ENCODE measurements around the gene KRT32.

Gene KRT32

DNA sequence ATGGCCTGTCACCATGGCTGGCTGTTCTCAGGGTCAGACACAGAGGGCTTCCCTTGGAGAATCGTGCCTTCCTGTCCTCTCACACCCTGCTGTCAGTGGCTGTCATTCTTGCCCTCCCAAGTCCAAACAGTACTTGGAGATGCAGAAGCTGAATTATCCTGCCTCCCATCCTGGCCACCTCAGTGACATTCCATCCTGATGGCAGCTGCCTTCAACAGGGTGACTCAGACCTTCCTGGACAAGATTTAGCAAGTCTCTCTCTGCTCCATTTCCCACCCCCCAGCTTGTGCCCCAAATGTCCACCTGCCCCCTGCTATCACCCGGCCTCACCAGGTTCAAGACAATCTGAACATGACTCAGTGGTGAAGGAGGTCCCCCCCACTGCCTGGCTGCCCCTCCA is 27.3 kb upstream of the KRT32 start:
- in situ Hi-C loops (cut with MboI; ENCODE audit: low sequenced_read_pairs) = no loop called here

DNA sequence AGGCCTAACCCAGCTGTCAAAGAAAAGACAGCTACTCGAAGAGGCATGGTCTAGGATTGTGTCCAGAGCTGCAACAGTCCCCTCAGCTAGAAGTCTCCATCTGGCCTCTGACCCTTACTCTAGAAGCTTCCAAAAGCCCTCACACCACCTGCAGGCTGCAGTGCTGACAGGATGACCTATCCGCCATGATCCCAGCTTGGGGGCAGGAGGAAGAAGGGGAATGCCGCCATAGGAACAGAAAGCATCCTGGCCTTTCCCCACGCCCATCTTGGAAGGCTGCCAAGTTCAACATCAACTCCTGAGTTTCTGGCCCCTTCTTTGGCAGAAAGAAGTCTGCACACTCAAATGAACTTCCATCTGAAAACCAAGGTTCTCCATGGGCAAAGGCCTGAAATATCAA is 25.6 kb upstream of the KRT32 start:
- in situ Hi-C loops (cut with MboI; ENCODE audit: low sequenced_read_pairs) = no loop called here

DNA sequence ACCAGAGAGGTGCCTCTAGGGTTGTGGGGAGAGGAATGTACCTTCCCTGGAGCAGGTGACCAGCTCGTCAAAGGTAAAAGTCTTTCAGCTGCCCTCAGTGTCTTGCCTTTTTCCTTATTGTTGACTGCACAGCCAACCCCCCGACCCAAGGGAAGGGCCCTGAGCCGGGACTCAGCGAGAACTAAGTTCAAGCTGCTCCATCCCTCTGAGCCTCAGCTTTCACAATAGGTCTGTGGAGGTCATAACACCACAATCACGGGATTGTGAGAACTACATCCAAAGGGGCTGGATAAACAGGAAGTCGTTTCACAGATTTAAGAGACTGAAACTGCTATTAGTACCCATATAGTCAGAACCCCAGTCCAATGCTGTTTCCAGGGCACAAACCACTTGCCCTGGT is 25.2 kb upstream of the KRT32 start:
- in situ Hi-C loops (cut with MboI; ENCODE audit: low sequenced_read_pairs) = no loop called here

DNA sequence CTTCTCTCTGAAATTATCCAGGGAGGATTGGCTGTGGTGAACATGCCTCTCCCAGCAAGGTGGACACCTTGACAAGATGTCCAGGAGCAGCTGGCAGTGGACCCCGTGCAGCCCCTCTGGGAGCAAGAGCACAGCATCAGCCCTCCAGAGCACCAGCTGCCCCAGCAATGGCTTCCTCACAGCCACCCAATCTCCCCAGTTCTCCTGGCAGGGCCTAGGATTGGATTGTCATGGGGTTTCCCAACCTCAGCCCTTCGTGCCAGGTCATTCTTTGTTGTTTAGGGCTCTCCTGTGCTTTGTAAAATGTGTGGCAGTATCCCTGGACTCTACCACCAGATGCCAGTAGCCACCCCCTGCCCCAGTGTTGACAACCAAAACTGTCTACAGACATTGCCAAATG is 24.3 kb upstream of the KRT32 start:
- in situ Hi-C loops (cut with MboI; ENCODE audit: low sequenced_read_pairs) = no loop called here

DNA sequence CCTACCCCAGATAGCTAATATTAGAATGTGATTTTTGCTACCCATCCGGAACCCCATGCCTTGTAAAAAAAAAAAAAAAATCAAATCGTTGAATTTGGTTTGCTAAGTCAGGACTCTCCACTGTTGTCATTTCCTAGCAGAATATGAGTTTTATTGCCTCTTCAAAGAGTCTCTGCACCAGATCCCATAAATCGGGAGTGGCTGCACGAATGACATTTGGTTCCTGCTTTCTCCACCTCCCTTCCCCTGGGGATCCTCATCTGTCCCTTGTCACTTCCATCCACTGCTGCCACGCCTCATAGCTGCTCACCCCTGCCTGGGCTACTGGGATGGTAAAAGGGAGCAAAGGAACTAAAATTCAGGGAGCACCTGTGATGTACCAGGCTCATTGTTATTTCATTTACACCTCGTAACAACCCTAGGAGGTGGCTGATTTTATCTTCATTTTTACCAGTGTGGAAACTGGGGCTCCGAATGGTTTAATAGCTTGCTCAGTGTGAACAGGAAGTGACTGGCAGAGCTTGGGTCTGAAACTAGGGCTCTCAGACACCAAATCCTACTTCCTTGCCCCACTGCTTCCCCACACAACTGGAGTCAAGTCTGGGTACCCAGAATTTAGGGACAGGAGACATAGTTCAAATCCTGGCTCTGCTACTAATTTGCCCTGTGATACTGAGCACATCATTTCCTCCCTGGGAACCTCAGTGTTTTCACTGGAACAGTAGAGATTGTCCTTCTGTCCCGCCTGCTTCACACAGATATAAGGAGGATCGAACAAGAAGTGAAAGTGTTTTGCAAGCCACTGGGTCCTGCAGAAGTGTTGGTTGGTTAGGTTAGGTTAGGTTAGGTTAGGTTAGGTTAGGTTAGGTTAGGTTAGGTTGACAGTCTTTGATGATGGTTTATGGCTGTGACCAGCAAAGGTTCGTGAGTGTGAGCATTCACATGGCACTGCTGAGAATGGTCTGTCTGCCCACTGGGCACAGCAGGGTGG is 23.1 kb upstream of the KRT32 start:
- in situ Hi-C loops (cut with MboI; ENCODE audit: low sequenced_read_pairs) = no loop called here

DNA sequence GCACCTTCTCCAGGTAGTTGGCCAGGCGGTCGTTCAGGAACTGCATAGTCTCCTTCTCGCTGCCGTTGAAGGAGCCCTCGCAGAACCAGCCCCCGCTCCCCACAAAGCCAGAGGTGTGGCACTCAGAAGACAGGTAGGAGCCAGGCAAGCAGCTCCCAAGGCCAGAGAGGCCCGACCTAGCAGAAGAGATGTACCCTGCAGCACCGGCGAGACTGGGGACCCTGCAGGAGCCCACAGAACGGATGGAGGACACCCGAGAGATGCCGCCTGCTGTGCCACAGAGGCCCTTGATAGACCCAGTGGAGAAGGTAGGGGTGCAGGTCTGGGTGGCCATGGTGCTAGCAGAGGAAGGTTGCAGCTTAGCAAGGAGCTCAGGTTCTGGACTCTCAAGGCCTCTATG is 22.3 kb upstream of the KRT32 start, which contains the start of gene KRT36:
Gene KRT36, minus strand, starts transcription at position 380 of the 400 bp plus-strand sequence. Its CDS starts 46 bp downstream, at position 334.
- in situ Hi-C loops (cut with MboI; ENCODE audit: low sequenced_read_pairs) = no loop called here

DNA sequence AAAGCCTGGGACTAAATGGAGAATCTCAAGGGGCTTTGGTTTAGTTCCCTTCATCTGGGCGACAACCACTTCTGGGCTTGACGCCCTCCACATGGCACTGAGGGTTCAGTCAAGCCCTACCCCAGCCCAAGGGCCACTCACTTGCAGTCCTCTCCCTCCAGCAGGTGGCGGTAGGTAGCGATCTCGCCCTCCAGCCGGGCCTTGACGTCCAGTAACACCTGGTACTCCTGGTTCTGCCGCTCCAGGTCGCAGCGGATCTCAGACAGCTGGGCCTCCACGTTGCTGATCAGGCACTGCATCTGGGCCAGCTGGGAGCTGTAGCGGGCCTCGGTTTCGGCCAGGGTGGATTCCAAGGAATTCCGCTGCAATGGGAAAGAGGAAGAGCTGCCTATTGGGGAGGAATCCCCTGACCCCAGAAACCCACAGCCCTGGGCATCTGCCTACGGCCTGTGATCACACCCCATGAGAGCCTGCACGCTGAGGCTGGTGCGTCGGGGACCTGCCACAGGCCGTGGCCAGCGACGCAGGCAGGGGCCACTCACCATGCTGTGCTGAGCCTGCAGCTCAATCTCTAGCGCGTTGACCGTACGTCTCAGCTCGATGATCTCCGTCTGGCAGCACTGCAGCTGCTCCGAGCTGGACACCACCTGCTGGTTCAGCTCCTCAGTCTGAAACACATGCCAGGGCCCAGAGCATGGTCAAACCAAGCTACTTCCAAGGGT is 19.8 kb upstream of the KRT32 start:
- in situ Hi-C loops (cut with MboI; ENCODE audit: low sequenced_read_pairs) = no loop called here

DNA sequence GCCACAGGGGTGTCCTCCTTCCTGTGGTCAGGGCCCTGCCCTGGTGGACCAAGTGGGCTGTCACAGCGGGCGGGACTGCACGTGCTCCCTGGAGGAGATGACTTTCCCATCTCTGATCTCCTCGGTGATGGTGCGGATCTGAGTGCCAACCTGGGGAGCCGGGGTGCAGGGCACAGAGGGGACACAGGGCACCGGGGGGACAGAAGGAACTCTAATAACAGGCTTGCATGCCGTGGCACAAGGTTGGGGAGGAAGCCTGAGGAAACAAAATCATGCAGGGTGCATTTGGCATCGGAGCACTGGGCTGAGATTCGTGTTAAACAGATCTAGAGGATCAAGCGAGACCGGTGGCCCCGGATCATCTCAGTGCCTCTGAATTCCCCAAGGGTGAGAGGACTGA is 19.1 kb upstream of the KRT32 start:
- in situ Hi-C loops (cut with MboI; ENCODE audit: low sequenced_read_pairs) = no loop called here

DNA sequence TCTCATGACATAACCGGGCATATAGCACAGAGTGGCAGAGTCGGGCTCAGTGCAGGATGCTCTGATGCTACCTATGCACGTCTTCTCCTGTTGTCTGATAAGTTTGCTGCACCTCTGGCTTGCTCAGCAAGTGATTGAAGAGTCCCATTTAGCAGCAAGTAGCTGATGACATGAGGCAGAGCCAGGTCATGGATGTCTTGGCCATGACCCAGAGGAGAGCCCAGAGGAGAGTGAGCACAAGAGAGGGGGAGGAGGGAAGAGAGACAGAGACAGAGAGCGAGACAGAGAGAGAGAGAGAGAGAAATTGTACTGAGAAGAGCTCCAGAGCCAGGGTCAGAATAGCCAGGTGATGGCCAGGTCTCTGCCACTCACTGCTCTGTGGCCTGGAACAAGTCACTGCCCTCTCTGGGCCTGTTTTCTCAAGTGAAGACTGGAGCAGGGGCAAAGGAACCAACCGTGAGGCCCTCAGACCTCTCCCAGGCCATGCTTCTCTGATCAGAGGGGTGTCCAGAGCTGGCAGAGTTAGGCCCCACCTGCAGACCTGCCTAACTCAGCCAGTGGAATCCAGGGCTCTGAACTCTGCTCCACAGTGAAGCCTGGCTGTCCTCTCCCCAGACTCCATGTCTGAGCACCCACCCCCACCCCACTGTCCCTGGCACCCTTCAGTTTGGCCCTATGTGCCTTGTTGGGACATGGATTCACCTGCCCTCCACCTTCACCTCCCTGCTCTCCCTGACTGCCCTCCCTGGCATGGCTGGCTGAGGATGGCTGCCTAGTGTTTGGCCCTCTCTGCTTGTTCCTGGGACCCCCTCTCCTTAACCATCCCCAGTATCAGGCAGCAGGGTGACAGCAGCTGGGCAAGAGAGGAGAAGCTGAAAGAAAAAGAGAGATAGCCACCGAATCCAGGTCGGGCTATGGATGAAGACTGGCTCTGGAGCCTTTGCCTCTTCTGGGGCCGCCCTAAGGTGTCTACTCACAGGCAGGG is 18.0 kb upstream of the KRT32 start:
- in situ Hi-C loops (cut with MboI; ENCODE audit: low sequenced_read_pairs) = no loop called here

DNA sequence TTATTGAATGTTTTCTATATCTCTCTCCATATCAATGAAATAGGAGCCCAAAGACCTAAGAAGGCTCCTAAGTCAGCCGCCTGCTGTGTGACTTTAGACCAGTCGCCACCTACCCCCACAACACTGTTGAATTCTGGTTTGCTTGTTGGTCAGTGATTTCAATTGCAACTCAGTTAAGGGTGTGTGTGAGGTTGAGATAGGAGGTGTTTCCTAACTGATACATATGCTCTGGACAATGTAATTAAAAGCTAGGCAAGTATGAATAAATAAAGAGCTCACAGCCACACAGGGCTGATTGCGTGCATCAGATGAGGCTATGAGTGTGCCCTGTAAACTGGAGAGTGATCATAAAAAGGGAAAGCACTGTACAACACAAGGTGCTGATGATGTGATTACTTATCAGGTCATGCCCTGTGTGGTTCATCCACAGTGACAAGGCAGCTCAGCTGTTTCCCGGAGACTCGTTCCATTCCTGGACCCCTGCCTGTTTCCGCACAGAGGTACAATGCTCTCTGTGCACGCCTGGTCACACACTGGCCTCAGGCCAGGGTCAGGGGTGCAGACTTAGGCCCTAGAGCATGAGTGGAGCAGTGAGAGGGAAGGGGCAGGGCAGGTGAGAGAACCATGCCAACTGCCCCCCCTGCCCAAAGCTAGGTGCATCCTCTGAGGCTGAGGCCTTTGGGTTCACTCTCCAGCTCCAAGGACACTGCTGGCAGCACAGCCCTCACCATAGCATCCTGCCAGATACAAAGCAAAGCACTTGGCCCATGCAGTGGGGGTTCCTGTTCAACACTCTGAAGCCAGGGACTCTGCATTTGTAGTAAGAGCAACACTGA is 17.0 kb upstream of the KRT32 start:
- in situ Hi-C loops (cut with MboI; ENCODE audit: low sequenced_read_pairs) = no loop called here

DNA sequence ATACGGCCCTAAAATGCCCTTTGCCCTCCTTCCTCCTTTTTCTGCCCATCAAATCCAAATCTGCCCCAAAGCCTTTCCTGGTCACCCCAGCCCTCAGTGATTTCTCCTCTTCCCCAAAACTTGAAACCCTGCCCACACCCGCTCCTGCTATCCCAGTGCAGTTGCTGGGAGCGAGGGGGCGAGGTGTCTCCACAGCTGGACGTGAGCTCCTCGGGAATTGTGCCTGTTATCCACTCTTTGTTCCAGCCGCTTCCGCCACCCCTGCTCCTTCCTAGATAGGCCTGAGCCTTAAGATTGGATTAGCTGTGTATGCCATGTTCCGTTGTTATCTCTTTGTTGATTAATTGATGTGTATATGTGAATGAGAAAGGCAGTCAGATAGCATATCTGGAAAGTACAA is 16.3 kb upstream of the KRT32 start:
- in situ Hi-C loops (cut with MboI; ENCODE audit: low sequenced_read_pairs) = no loop called here

DNA sequence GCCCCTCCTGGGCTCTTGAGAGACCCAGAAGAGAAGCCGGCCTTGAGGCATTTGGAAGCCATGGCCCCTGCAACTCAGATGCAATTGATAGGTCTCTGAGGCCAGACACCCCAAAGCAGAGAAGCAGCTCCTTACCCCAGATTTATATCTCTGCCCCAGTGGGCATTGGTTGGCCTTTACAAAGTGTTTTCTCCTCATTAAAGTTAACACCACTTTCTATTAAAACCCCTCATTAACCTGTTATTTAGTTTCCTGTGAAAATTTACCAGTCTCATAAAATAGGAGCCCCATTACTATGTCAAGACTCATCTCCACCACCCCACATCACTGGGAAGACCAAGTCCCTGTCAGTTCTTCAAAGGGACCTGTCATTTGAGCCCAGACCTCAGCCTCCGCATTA is 13.8 kb upstream of the KRT32 start, which contains the start of gene KRT35:
Gene KRT35, minus strand, starts transcription at position 116 of the 400 bp plus-strand sequence. Its CDS starts 54 bp downstream, at position 62.
- in situ Hi-C loops (cut with MboI; ENCODE audit: low sequenced_read_pairs) = no loop called here

DNA sequence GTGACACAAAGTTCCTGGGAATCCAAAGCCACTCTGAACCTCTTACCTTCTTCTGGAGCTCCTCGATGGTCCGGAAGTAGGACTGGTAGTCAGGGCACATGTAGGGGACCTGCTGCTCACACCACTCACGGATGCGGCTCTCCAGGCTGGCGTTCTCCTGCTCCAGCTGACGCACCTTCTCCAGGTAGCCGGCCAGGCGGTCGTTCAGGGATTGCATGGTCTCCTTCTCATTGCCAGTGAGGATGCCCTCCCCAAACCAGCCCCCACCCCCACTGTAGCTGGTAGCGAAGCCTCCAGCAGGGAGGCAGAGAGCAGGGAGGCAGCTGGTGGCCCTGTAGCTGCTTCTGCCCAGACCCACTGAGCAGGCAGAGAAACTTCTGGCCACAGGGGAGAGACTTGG is 13.4 kb upstream of the KRT32 start:
- in situ Hi-C loops (cut with MboI; ENCODE audit: low sequenced_read_pairs) = no loop called here

DNA sequence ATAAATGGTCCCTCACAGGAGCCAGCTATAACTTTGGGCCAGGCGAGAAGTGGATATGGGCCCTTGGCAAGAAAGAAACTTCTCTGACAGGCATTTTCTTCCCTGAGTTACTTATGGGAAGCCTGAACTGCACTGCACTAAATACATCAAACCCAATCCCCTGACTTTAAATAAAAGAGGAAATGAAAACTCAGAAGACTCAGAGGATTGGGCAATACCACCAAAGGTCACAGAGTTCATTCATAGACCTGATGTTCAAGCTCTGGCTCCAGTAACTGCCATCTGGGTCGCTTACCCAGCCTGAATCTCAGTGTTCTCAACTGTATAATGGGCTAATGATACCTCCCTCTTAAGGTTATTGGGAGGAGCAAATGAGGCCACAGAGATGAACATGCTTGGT is 12.9 kb upstream of the KRT32 start:
- in situ Hi-C loops (cut with MboI; ENCODE audit: low sequenced_read_pairs) = no loop called here

DNA sequence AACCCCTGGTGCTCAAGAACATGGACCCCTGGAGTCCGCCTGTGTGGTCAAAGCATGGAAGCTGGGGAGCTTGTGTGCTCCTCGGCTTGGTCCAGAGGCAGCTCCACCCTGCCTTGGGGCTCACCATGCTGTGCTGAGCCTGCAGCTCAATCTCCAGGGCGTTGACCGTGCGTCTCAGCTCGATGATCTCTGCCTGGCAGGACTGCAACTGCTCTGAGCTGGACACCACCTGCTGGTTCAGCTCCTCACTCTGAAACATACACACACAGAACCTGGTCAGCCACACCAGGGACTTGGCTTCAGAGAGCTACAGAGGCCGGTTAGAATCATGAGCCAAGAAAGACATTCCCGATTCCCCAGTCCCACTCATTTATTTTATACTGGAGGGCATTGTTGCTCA is 11.1 kb upstream of the KRT32 start:
- in situ Hi-C loops (cut with MboI; ENCODE audit: low sequenced_read_pairs) = no loop called here

DNA sequence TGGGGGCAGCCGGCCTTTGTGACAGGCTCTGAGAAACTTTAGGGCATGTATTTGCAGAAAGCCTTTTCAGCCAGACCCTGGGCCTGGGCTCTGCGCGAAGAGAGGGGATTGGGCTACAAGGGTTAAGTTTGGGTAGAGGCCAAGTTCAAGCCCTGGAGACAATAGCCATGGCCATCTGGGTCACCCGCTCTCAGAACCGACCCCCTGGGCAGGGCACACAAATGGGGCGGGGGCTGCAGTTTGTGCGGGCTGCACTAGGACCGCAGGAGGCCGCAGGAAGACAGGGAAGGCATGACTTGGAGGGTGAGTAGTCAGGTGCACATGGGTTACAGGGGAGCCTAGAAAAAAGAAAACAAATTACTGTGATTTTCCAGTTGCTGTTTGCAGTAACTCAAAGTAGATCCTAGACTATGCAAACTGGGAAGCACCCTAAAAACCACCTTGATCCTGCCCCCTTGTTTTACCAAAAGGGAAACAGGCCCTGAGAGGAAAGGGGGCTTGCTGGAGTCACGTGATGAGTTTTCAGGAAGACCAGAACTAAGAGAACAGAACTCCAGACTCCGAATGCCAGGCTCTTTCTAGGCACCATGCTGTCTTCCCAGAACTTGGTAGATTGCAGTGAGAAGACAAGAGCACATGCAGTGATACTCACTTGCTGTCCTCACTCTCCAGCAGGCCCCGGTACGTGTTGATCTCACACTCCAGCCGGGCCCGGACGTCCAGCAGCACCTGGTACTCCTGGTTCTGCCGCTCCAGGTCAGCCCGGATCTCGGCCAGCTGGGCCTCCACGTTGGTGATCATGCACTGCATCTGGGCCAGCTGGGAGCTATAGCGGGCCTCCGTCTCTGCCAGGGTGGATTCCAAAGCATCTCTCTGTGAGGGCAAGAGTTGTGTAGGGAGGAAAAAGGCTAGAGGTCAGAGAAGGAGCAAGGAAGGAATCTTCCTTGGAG is 10.0 kb upstream of the KRT32 start:
- in situ Hi-C loops (cut with MboI; ENCODE audit: low sequenced_read_pairs) = no loop called here

DNA sequence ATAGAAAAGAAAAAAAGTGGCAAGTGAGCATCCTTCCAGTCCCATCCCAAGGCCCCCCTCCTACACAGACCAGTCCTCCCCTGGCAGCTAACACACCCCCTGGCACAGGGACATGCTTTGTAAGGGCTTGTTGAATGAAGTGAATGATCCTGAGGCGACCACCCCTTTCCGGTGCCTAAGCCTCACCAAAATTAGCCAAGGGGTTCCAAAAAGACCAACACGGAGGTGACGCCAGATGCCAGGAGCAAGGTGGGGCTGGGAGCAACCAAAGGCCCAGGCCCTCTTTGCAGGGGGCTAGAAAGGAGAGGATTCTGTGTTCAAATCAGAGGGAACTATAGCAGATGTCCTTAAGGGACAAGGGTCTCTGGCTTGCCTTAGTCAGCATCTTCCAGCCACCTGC is 8.2 kb upstream of the KRT32 start:
- in situ Hi-C loops (cut with MboI; ENCODE audit: low sequenced_read_pairs) = no loop called here

DNA sequence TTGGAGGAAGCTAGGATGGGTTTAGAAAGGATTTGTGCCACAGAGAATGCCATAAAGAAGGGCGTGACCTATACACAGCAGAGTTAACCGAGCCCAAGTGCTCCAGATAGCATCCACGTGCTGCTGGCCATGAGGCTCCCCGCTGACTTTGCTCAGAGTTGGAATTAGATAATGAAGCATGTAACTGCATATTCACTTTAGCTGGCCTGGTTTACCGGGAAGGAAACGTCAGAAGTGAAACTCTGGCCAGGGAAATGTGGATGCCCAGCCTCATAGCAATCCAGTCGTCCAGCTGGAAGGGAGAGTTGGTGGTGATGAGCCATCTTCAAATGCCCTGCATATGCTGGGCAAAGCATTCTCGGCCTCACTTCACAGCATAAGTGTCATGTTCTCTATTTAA is 7.7 kb upstream of the KRT32 start:
- in situ Hi-C loops (cut with MboI; ENCODE audit: low sequenced_read_pairs) = no loop called here

DNA sequence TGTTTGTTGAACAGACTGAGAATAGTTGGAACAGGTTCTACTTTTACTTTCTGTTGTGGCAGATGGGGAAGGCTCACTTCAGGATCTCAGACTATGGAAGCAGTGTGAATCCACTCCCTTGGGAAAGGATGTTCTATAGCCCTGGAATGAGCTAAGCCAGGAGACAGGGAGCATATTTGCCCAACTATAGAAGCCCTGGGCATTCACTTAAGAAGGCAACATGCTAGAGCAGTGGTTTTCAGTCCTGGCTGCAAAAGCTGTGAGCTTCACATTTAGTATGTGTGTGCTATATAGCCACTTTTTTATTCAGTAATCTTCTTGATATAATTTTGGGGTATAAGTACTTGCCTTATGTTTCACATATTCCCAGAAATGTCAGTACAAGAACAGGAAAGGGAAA is 1.2 kb upstream of the KRT32 start:
- in situ Hi-C loops (cut with MboI; ENCODE audit: low sequenced_read_pairs) = no loop called here

Data from HL-60/S4 treated with phorbol 12-myristate 13-acetate at 8.2 ng/mL for 4 days and 3 days (cell line).